Testis (tissue), 2 donors: ENCODE data around the gene PLAAT3.

Experiments used
- CTCF ChIP-seq, 3 experiments: fragments of 450-650 bp in 2 of 3; fragments of 200-600 bp in 1 of 3; sonication (generic) in 1 of 3; IDR thresholded peaks; one replicate each; pipeline ENCODE4 v1.5.1; 2016 to 2019; ENCODE audit warnings: antibody characterized with exemption in 3 of 3, mild to moderate bottlenecking in 2 of 3, moderate library complexity in 1 of 3
- POLR2A ChIP-seq: fragments of 450-650 bp; IDR thresholded peaks from one replicate; pipeline ENCODE4 v1.6.1; 2017; ENCODE audit warnings: antibody characterized with exemption, mild to moderate bottlenecking, moderate library complexity

- TF ChIP-seq CTCF (IDR thresholded peaks at IDR 0.05) (no peak), POLR2A (no peak)
Measured at GRCh38 chr11:63619967-63620366, 5.7 kb upstream of the PLAAT3 start.
